Measurements from ENCODE around the gene PRICKLE3.

PRICKLE3 gene

GRCh38 chrX:49206543-49206942 lies 20.4 kb upstream of the PRICKLE3 start:
- no peak for DNase-seq

- no peak for DNase-seq
Observed at GRCh38 chrX:49205443-49205842, 19.3 kb upstream of the PRICKLE3 start.

GRCh38 chrX:49204709-49205108 lies 18.5 kb upstream of the PRICKLE3 start:
- no peak for DNase-seq

GRCh38 chrX:49204017-49204416 lies 17.8 kb upstream of the PRICKLE3 start:
- no peak for DNase-seq

- no peak for DNase-seq
Observed at GRCh38 chrX:49203536-49203935, 17.4 kb upstream of the PRICKLE3 start.

- DNase-seq = no peak
Observed at GRCh38 chrX:49202022-49202421, 15.8 kb upstream of the PRICKLE3 start.

- DNase-seq = peak; percentile 88
Observed at GRCh38 chrX:49199906-49200771, 14.0 kb upstream of the PRICKLE3 start, which contains the start of gene SYP. TSS of gene SYP (minus strand) at chrX:49200193. CDS start at chrX:49200186, 7 bp downstream.

- DNase-seq = no peak
Observed at GRCh38 chrX:49199315-49199595, 13.1 kb upstream of the PRICKLE3 start.

- DNase-seq = no peak
Observed at GRCh38 chrX:49198540-49199314, 12.6 kb upstream of the PRICKLE3 start.

- DNase-seq = no peak
Observed at GRCh38 chrX:49197543-49198087, 11.4 kb upstream of the PRICKLE3 start.

- DNase-seq = no peak
Observed at GRCh38 chrX:49193542-49193964, 7.4 kb upstream of the PRICKLE3 start.

GRCh38 chrX:49192722-49193328 lies 6.7 kb upstream of the PRICKLE3 start:
- peak; percentile 35 for DNase-seq

- DNase-seq = no peak
Observed at GRCh38 chrX:49191574-49192011, 5.4 kb upstream of the PRICKLE3 start.

GRCh38 chrX:49190821-49191573 lies 4.8 kb upstream of the PRICKLE3 start:
- DNase-seq = peak; percentile 97

GRCh38 chrX:49189606-49190005 lies 3.4 kb upstream of the PRICKLE3 start:
- DNase-seq = no peak

GRCh38 chrX:49188468-49189076 lies 2.4 kb upstream of the PRICKLE3 start:
- no peak for DNase-seq

- no peak for DNase-seq
Observed at GRCh38 chrX:49187526-49187925, 1.4 kb upstream of the PRICKLE3 start.

GRCh38 chrX:49187028-49187394 lies 838 bp upstream of the PRICKLE3 start:
- DNase-seq = no peak

GRCh38 chrX:49184294-49185281 lies 1.6 kb downstream of the PRICKLE3 start:
- DNase-seq = no peak

- DNase-seq = no peak
Observed at GRCh38 chrX:49183701-49184281, 2.4 kb downstream of the PRICKLE3 start.

GRCh38 chrX:49179358-49179757 lies 6.8 kb downstream of the PRICKLE3 start:
- no peak for DNase-seq

Measured in CD4-positive, alpha-beta T cell treated with Interleukin-4 for 4 hours (primary cell).